Left hindlimb (tissue), 1 donor: ENCODE data around the gene TMEM182.

Source experiments
- DNase-seq: peaks from one replicate; pipeline ENCODE4 v3.0.0-alpha.2; 2018

TMEM182 gene

GRCh38 chr2:102768892-102769291 is 7.1 kb downstream of the TMEM182 start:
- no peak for DNase-seq

GRCh38 chr2:102770506-102770905 is 8.7 kb downstream of the TMEM182 start:
- no peak for DNase-seq

- peak; percentile 78 for DNase-seq
These were observed 9.3 kb downstream of the TMEM182 start for GRCh38 chr2:102771114-102771513.

GRCh38 chr2:102772659-102773058 is 10.8 kb downstream of the TMEM182 start:
- no peak for DNase-seq

- DNase-seq, result no peak
These were observed 11.4 kb downstream of the TMEM182 start for GRCh38 chr2:102773149-102773705.

- DNase-seq, result no peak
These were observed 16.4 kb downstream of the TMEM182 start for GRCh38 chr2:102778260-102778659.

GRCh38 chr2:102780467-102780866 is 18.6 kb downstream of the TMEM182 start:
- DNase-seq, result no peak

- no peak for DNase-seq
These were observed 20.4 kb downstream of the TMEM182 start for GRCh38 chr2:102782187-102782586.

GRCh38 chr2:102782933-102783332 is 21.1 kb downstream of the TMEM182 start:
- DNase-seq, result no peak

- no peak for DNase-seq
These were observed 21.8 kb downstream of the TMEM182 start for GRCh38 chr2:102783506-102784183.

GRCh38 chr2:102784940-102785339 is 23.1 kb downstream of the TMEM182 start:
- no peak for DNase-seq

- no peak for DNase-seq
These were observed 26.5 kb downstream of the TMEM182 start for GRCh38 chr2:102788216-102788884.

- DNase-seq, result peak; percentile 51
These were observed 27.0 kb downstream of the TMEM182 start for GRCh38 chr2:102788885-102789260.

- no peak for DNase-seq
These were observed 27.7 kb downstream of the TMEM182 start for GRCh38 chr2:102789349-102790090.

GRCh38 chr2:102790091-102790455 is 28.2 kb downstream of the TMEM182 start:
- no peak for DNase-seq

GRCh38 chr2:102792568-102793208 is 30.9 kb downstream of the TMEM182 start:
- no peak for DNase-seq

GRCh38 chr2:102795641-102796040 is 33.8 kb downstream of the TMEM182 start:
- no peak for DNase-seq

GRCh38 chr2:102796337-102796736 is 34.5 kb downstream of the TMEM182 start:
- DNase-seq, result no peak

- DNase-seq, result no peak
These were observed 35.7 kb downstream of the TMEM182 start for GRCh38 chr2:102797486-102797885.

GRCh38 chr2:102798181-102798580 is 36.4 kb downstream of the TMEM182 start:
- no peak for DNase-seq

GRCh38 chr2:102801098-102801718 is 39.4 kb downstream of the TMEM182 start:
- no peak for DNase-seq

- no peak for DNase-seq
These were observed 40.2 kb downstream of the TMEM182 start for GRCh38 chr2:102801858-102802699.
